ENCODE measurements around the gene PTPRE. TPM values are rescaled to one million over a fixed set of nuclear protein-coding genes. Genes with fewer than 3 reads are reported as not detected.

The PTPRE gene
- total RNA-seq, 1 experiment from 2014 or later = 0.70 TPM

GRCh38 chr10:128074589-128074988, 167.7 kb downstream of the PTPRE start:
- Histone ChIP-seq H2AK5ac (ENCODE audit: insufficient read length, low read length) (no peak overlapping the region), H3K9ac (ENCODE audit: extremely low read depth, insufficient read length, low read length) (no peak overlapping the region), H2BK5ac (ENCODE audit: insufficient read length, low read length) (no peak overlapping the region), H3K14ac (ENCODE audit: insufficient read depth, low read length) (no peak overlapping the region), H2BK20ac (ENCODE audit: low read depth, low read length, poor library complexity, severe bottlenecking) (no peak overlapping the region), H3K27ac (ENCODE audit: insufficient read length, low read depth, low read length) (no peak overlapping the region), H3T11ph (ENCODE audit: low read length) (no peak overlapping the region), H3K4ac (ENCODE audit: low read depth, low read length) (no peak overlapping the region), H3K56ac (ENCODE audit: insufficient read length, low read depth, low read length) (no peak overlapping the region), H3K23ac (ENCODE audit: insufficient read length, low read depth, low read length) (no peak overlapping the region), H3K4me2 (ENCODE audit: insufficient read depth, insufficient read length, low read length) (no peak overlapping the region), H2BK15ac (ENCODE audit: low read depth, low read length) (no peak overlapping the region), H3K18ac (ENCODE audit: insufficient read length, low read depth, low read length) (no peak overlapping the region), H2AFZ (ENCODE audit: low read length) (no peak overlapping the region), H3K9me3 (ENCODE audit: control insufficient read depth, low read depth, low read length) (no peaks in the 10 kb centered on the region), H4K8ac (replicated peaks; ENCODE audit: insufficient read length, low read depth, low read length) (no peak overlapping the region), H4K20me1 (ENCODE audit: control insufficient read depth, insufficient read depth, insufficient read length) (no peaks in the 10 kb centered on the region), H4K91ac (ENCODE audit: insufficient read length, low read depth, low read length) (no peak overlapping the region), H3K27me3 (ENCODE audit: insufficient read depth, low read length) (no peaks in the 10 kb centered on the region), H3K79me2 (ENCODE audit: insufficient read depth, low read length) (no peaks in the 10 kb centered on the region), H3K79me1 (ENCODE audit: insufficient read depth, low read depth, low read length, poor library complexity, severe bottlenecking) (no peaks in the 10 kb centered on the region), H2BK12ac (ENCODE audit: insufficient read length, low read depth, low read length) (no peak overlapping the region), H3K4me1 (ENCODE audit: insufficient read depth, low read length) (no peaks in the 10 kb centered on the region), H4K5ac (ENCODE audit: insufficient read length, low read depth, low read length) (no peak overlapping the region), H2BK120ac (ENCODE audit: low read depth, low read length, poor library complexity, severe bottlenecking) (no peak overlapping the region), H3K23me2 (ENCODE audit: insufficient read length, low read depth, low read length, poor library complexity, severe bottlenecking) (no peaks in the 10 kb centered on the region)
- no CpG with 5 or more reads among the region's 5 CpGs for WGBS (ENCODE audit: extremely low coverage, insufficient read length, low lambda C conversion rate)
- TF ChIP-seq CTCF (conservative IDR thresholded peaks at IDR 0.05) = no peak
- Mint-ChIP-seq H3K27ac (no peak overlapping the region), H3K4me3 (no peak overlapping the region), H3K9me3 (no peaks in the 10 kb centered on the region), H3K36me3 (ENCODE audit: insufficient read depth in 1 of 3, low read depth in 3 of 3) (no peaks in the 10 kb centered on the region; a peak in 1 of 7 replicates), H3K4me1 (peaks cover 10% of the 10 kb centered on the region in 2 experiments), H3K27me3 (ENCODE audit: low read depth) (peaks cover 9% of the 10 kb centered on the region)
- DNase-seq = no peak

All from H9 (cell line).